Vagina (tissue), 2 donors: ENCODE measurements around the gene LRCH2.

Source experiments
- POLR2AphosphoS5 ChIP-seq, 2 donors: sonication (generic); formaldehyde crosslinking; IDR thresholded peaks; one replicate each; pipeline ENCODE4 v1.9.0; 2017; ENCODE audit warnings: antibody characterized with exemption in 2 of 2, mild to moderate bottlenecking in 2 of 2, low read depth in 1 of 2; ENCODE audit not compliant: insufficient read depth in 1 of 2
- TF ChIP-seq, protein P1 (sequence below), 3 experiments: fragments of 450-650 bp in 2 of 3; fragments of 200-600 bp in 1 of 3; sonication (generic) in 1 of 3; IDR thresholded peaks; one replicate each; pipeline ENCODE4 v1.5.1; 2017 to 2019; ENCODE audit warnings: antibody characterized with exemption in 3 of 3, mild to moderate bottlenecking in 2 of 3, moderate library complexity in 2 of 3

DNA sequence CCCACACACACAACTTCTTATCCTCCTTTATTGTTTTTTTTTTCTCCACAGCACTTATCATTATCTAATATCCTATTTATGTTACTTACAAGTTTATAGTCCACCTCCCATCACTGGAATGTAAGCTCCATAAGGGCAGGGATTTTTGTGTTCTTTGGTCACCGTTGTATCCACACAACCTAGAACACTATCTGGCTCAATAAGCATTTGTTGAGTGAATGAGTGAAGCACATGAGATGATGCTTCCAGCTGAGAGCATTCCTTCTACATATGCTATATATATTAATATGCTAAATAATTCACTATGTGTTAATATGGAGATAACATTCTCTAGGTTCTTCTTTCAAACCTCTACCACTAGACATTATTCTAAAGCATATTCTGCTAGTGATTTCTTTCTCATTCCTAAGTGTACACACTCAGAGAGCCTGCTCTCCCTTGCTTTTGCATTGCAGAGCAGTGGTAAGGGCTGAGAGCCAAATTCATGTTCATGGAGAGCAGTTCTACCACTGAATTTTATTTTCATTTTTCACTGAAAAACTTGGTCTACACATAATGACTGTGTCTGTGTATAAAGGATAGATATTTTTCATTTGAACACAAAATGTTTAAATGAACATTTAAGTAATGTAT is 35.3 kb upstream of the LRCH2 start:
- TF ChIP-seq, protein P1, sequence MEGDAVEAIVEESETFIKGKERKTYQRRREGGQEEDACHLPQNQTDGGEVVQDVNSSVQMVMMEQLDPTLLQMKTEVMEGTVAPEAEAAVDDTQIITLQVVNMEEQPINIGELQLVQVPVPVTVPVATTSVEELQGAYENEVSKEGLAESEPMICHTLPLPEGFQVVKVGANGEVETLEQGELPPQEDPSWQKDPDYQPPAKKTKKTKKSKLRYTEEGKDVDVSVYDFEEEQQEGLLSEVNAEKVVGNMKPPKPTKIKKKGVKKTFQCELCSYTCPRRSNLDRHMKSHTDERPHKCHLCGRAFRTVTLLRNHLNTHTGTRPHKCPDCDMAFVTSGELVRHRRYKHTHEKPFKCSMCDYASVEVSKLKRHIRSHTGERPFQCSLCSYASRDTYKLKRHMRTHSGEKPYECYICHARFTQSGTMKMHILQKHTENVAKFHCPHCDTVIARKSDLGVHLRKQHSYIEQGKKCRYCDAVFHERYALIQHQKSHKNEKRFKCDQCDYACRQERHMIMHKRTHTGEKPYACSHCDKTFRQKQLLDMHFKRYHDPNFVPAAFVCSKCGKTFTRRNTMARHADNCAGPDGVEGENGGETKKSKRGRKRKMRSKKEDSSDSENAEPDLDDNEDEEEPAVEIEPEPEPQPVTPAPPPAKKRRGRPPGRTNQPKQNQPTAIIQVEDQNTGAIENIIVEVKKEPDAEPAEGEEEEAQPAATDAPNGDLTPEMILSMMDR (IDR thresholded peaks at IDR 0.05) = no peak
- TF ChIP-seq POLR2AphosphoS5 (IDR thresholded peaks at IDR 0.05; ENCODE audit: insufficient read depth in 1 of 2, low read depth in 1 of 2) = no peak
